HG02798 (cell line): ENCODE data around the gene RXRA.

Experiments used
- ATAC-seq: cut with Tn5 transposase; IDR thresholded peaks from one replicate; pipeline ENCODE4 v1.9.1; 2021; ENCODE audit warnings: mild to moderate bottlenecking; ENCODE audit not compliant: unreplicated experiment, poor library complexity

RXRA gene

DNA sequence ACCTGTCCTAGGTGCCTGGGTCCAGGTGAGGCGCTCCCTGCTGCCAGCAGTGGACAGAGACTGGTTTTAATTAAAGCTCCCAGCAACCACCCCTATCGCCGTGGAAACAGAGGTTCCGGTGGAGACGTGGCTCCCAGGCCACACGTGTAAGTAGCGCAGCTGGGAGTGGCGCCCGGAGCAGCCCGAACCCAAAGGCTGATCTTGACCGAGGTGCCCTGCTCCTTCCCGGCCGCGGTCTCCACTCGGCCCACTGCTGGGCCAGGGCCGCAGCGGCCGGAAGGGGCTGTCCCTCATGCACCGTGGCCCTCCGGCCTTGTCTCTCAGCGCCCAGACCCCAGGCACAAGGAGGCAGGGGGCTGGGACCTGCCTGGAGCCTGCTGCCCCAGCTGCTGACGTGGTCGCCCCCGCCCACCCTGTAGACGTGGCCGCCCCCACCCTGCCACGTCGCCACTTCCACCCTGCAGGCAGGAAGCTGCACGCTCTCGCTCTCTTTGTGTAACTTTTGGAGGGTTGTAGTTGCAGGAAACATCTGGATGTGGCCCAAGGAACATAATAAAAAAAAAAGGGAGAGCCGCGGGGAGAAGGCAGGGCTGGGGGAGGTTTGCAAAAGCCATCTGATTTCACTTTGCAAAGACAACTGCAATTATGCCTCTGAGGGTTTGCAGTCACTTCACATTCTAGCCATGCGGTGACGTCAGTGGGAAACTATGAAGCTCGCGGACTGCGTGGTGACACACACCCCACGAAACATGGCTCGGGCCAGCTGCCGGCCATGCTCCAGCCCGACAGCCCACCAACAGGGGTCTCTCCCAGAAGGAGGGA, 129.9 kb downstream of the RXRA start:
- ATAC-seq: no peak

DNA sequence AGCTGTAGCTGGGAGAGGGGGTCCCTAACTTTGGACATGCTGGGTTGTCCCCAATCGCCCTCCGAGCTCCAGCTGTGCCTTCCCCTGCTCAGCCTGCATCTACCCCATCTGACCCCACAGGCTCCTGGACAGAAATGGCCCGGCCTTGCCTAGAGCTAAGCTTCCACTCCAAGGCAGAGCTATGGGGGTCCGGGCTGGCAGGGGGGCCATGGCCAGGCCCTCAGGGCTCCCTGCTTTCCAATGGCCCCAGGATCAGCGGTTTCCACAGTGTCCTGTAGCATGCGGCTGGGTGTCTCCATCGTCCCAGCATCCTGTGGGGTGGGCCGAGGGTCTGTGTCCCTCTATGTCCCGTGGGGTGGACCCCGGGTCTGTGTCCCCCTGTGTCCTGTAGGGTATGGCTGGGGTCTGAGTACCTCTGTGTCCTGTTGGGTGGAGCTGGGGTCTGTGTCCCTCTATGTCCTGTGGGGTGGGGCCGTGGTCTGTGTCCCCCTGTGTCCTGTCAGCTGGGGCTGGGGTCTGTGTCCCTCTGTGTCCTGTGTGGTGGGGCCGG, 130.6 kb downstream of the RXRA start:
- ATAC-seq: no peak

DNA sequence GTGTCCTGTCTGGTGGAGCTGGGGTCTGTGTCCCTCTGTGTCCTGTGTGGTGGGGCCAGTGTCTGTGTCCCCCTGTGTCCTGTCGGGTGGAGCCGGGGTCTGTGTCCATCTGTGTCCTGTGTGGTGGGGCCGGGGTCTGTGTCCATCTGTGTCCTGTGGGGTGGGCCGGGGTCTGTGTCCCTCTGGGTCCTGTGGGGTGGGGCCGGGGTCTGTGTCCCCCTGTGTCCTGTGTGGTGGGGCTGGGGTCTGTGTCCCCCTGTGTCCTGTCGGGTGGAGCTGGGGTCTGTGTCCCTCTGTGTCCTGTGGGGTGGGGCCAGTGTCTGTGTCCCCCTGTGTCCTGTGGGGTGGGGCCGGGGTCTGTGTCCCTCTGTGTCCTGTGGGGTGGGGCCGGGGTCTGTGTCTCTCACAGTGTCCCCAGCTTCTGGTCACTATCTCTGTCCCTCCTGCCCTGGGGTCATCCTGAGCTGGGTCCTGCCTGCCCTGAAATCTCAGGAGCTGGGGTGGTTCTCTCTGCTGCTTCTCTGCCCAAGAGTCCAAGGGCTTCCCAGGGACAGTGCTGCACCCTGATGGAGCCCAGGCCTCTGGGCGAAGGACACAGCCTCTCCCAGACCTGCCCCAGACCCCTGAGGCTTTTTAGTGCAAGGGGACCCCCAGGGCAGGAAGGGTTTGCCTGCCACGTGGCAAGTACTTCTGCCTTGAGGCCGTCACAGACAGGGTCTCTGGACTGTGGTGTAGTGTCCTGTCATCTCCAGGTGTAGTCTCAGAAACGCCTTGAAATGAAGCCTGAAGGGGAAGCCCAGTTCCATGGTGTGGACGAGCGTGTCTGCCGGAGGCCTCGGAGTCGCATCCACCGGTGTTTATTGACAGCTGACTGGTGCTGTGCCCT, 131.3 kb downstream of the RXRA start:
- no peak for ATAC-seq

- ATAC-seq: no peak
Observed at GRCh38 chr9:134458207-134459108, 132.2 kb downstream of the RXRA start.

GRCh38 chr9:134459164-134459563, 132.9 kb downstream of the RXRA start:
- ATAC-seq: no peak

DNA sequence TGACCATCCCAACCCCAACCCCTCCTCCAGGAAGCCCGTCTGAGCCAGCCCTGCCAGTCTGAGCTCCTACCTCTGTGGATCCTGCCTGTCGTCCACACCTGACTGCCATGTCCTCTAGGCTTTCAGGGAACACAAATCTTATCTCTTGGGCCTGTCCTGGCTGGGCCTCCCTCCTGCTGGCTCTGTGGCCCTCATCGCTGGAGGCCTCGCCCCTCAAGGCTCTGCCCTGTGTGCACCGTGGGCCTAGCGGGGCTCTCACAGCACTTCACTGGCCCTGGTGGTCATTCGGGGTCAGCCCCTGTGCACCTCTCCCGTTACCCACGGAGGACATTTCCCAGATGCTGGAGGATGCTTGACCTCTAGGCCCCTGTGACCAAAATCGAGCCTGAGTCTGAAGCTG, 133.3 kb downstream of the RXRA start:
- ATAC-seq: no peak

- no peak for ATAC-seq
Observed at GRCh38 chr9:134460206-134460605, 134.0 kb downstream of the RXRA start.

DNA sequence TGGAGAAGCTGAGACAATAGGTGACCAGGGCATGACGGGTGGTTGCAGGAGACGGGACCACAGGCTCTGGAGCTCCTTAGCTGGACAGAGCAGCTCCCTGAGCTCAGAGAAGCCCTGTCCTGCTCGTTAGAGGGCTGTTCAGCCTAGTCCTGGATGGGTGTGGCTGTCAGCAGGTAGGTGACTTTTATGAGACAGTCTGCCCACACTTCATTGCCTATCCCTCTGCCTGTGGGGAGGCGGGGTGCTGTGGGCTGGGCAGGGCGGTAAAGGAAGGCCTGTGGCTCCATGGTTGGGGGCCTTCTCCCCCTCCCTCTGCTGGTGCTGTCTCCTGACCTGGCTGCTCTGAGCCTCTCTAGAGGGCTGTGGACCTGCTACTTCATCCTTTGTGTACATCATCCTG, 134.6 kb downstream of the RXRA start:
- ATAC-seq: no peak

DNA sequence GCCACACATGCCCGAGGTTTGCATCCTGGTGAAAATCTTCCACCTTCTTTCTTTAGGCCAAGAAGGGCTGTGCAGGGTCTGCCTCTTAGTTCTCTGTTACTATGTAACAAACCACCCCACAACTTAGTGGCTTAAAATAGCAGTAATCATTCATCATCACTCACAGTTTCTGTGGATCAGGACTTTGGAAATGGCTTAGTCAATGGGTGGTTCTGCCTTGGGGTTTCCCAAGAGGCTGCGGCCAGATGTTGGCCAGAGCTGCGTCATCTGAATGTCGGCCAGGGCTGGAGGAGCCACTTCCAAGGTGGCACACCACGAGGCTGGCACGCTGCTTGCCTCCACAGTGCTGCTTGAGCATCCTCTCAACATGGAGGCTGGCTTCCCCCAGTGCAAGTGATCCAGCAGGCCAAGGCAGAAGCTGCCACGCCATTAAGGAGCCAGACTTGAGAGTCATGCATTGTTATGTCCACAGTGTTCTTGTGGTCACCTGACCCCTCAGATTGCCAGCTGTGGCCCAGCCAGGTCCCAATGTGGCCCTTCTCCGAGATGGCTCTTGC, 135.2 kb downstream of the RXRA start:
- ATAC-seq: no peak

DNA sequence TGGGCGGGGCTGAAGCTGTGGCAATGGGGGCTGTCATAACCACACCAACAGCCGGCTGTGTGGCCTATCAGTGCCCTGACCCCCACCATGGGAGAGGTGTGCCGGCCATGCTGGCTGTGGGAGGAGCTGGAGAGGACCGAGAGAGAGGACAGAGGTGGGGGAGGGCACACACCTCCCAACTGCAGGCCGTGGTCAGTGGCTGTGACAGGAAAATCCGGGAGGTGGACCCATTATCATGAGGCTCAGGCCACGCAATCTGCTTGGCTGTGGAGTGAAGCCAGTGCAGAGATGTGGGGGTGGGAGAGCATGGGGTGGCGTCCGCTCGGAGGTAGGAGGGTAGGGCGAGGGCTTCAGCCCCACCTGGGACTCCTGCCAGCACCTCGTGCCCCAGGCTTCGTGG, 136.1 kb downstream of the RXRA start:
- no peak for ATAC-seq

DNA sequence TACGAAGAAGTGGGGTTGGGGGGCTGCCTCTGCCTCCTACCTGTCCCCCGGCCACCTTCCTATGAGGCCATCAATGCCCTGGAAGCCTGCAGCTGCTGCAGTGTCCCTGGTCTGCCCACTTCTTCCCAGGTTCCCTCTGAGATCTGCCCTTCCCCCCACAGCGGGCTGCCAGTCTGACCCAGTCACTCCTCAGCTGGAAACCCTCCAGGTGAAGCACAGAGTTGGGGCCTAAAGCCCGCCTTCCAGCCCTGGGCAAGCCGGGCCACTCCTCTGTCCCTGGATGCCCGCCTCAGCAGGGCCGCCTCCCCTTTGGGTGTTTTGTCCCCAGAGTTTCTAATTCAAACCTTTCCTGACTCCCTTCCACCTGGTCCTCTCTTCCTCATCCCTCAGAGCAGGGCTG, 137.0 kb downstream of the RXRA start:
- ATAC-seq: no peak

DNA sequence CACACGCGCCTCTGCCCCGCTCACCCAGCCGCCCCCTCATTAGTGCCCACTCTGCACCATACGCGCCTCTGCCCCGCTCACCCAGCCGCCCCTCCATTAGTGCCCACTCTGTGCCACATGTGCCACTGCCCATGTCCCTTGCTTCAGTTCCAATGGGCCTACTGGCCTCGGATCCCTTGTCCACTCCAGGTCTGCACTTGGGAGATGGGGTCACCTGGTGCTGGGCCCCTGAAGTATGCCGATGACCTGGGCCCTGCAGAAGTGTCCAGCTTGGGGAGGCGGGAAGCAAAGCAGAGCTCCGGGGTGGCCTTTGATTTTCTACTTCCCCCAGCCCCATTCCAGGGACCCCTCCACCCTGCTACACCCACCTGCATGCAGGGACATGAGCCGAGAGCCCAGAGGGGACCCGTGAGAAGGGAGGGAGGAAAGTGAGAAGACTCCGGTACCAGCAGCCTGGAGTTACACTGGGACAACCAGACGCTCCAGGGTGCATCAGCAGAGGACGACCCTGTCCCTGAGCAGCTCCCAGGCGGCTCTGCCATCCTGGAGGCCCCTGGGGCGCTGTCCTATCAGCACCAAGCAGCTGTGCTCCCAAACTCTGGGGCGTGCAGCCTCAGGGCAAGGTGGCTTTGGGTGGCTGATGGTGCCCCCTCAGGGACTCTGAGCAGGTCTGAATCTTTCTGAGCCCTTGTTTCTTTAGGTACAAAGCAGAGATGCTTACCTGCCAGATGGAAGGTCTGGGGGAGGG, 140.8 kb downstream of the RXRA start:
- no peak for ATAC-seq

DNA sequence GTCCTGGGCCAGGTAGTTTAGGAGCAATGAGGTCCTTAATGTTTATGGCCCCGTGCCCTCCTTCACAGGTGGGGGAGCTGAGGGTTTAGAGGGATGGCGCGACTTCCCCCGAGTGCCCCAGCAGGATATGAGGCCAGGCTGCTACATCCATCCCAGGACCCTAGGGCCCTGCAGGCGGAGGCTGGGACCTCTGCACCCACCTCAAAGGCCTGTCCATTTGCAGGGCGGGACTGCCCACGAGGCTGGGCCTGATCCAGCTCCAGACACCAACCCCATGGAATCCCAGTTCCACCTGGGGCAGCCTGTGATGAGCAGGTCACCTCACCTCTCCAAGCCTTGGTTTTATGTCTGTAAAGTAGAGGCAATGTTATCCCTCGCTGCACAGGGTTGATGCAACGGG, 142.1 kb downstream of the RXRA start:
- ATAC-seq: no peak

GRCh38 chr9:134469041-134469875, 143.0 kb downstream of the RXRA start:
- no peak for ATAC-seq

DNA sequence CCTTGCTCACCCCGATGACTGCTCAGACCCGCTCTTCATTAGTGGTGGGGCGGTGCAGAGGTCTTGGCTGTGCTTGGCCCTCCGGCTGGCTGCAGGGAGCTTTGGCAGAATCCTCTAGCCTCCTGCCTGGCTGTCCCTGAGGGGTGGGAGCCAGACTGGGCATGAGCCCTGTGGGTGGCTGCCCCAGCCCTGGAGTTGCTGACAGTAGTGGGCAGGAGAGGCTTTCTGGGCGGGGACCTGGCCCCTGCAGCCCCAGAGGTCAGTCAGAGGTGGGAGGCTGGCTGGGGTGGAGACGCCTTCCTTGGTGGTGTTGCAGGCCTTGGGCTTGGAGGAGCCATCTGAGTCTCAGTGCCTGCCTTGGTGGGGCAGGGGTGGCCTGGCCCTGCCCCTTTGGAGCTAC, 146.0 kb downstream of the RXRA start:
- no peak for ATAC-seq

DNA sequence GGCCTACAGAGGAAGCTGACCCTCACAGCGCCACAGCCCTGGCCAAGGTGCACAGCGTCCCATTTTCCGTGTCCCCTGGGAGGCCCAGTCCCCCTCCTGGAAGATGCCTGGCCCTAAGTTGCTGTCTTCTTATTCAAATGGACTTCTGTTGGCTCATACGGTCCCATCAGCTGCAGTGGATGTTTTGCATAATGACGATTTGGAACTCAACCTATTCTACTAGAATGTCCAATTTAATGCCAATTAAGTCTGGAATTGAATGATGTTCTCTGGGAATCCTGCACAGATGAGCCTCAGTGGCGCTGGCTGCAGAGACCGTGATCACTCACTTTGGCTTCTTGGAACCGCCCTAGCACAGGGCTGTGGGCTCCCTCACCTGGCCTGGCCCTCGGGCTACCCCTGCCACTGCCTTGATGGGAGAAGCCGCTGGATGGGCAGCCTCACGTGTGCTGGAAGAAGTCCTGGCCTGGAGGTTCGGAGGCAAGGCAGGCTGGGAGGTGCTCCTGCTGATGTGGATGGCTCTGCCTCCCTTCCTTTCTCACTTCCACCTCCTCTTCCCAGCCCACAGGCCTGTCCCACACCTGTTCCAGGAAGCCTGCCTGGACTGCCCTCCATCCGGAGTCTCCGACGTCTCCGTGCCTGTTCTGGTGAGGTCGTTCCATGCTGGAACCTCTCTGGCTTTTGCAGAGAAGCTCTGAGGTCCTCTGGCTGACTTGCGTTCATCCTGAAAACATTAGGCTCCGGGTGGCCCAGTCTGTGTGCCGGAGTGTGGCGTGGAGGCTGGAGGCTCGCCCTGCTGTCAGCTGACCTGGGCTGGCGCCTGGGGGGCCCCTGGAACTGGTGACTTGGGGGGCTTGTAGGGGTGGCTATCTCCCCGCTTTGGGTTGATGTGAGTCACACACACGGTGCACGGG, 147.1 kb downstream of the RXRA start:
- no peak for ATAC-seq

GRCh38 chr9:134474055-134474370, 147.8 kb downstream of the RXRA start:
- ATAC-seq: no peak
